T-helper 22 cell (primary cell): ENCODE measurements around the gene PDCL2.
"Not testable (repeated sequence)": the region's sequence is repeated elsewhere in the genome, so short reads cannot be mapped to it uniquely, and the experiment has no call there.

Experiments
- DNase-seq: peaks from one replicate; pipeline ENCODE4 v3.0.0-alpha.2; 2020; ENCODE audit warnings: low read depth

The PDCL2 gene, protein sequence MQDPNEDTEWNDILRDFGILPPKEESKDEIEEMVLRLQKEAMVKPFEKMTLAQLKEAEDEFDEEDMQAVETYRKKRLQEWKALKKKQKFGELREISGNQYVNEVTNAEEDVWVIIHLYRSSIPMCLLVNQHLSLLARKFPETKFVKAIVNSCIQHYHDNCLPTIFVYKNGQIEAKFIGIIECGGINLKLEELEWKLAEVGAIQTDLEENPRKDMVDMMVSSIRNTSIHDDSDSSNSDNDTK

GRCh38 chr4:55592014-55592413 is at the start of gene PDCL2:
PDCL2 (minus strand) TSS chr4:55592245; CDS start chr4:55592109, 136 bp downstream.
- no peak for DNase-seq

DNA sequence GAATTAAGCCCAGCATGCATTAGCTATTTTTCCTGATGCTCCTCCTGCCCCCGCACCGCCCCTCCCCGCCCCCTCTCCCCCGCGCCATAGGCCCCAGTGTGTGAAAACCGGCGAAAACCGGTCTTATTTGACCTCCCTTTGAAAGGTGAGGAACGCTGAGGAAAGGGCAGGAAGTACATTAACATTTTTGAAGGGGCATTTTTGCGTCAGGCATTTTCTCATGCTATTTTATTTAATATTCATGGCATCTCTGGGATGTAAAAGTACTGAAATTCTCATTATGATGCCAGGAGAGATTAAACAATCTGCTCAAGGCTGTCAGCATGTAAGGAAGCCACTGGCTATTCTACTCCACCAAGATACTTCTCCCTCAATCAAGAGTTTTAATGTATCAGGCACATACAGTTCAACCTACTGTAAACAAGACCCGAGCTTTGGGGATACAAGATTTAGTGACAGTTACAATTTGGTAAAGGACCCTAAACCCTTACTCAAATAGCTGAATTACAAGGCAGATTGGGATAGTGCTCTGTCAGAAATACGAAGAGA is 45.3 kb upstream of the PDCL2 start:
- no peak for DNase-seq

GRCh38 chr4:55636656-55636999 is 44.6 kb upstream of the PDCL2 start:
- no peak for DNase-seq

DNA sequence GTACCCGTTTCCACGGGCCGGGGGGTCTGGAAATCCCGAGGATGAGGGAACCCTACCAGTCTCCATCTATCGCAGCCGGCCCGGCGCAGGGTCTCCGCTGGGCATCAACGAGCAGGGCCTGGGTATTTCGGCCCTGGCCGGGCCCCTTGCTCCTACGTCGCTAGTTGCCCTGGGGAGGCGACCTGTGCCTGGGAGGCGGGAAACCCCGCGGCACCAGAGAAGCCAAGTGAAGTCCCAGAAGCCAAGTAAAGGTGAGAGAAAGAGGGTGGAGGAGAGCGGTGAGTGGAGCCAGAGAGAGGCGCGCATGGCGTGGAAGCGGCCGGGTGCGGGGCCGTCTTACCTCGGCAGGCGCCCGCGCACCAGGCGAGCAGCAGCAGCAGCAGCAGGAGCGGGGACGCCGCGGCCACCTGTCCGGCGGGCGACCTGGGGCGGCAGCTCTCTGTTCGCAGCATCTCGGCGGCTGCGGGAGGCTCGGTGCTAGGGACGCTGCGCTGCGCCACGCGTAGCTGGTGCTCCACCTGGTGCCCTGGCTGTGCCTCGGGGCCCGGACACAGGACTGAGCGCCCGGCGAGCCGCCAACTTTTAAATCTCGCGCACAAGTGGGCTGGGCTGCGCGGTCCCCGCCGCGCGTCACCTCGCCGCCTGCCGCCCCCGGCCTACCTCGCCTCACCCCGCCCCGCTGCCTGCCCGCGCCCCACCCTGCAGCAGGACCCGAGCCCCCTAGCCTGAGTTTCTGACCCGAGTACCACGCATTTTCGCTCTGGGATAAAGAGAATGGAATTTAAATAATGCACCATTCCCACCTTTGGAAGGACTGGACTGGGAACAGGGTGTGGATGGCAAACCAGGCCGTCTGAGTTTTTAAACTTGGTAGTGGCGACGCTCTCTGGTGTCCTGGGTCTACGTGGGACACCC is 44.0 kb upstream of the PDCL2 start, which contains the start of gene NMU:
NMU (minus strand) TSS at position 558 of the 915 bp plus-strand sequence; CDS start at position 452, 106 bp downstream.
- DNase-seq, result no peak

DNA sequence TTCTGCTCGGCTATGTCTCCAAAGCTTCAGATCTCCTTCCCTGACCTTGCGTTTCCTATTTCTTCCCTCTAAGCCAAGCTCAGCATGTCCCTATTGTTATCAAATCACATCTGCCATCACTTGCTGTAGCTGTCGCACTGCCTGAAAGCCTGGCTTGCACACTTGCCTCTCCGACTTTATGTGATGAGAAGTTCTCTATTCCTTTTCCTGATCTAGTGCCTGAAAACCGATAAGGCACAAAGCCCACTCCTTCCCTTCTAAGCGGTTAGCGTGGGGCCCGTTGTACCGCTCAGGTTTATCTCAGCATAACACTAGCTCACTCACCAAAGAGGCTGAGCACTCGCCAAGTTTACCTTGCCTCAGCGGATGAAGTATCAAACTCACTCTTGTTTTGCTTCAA is 43.2 kb upstream of the PDCL2 start:
- no peak for DNase-seq

DNA sequence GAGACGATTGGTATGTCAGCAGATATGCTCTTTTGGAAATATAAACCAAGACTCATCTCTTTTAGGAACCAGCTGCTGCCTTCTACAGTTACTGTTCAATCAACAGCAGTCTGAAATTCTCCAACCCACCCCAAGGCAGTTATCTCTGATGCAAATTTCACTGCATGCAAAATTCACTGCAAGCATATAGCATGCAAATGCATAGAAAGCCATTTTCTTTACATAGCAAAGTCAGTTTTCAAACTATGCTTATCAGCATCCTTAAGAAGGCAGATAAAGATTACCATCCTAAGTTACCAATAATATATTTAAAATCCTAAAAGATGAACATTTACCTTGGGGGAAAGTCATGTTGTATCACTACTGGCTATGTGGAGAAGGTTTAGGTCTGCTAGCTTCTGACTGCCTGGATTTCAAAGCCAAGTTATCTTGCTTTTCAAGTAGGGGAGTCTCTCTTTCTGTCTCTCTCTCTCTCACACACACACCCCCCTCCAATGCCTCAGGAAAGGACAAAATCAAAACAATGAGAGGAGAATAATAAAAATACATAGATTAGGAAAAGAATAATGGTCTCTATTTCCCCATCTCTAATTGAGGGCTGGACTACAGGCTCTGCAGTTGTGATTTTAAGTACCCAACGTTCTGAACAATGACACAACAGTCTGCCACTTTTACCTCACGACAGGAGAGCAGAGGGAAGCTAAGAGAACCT is 42.5 kb upstream of the PDCL2 start:
- DNase-seq, result no peak

DNA sequence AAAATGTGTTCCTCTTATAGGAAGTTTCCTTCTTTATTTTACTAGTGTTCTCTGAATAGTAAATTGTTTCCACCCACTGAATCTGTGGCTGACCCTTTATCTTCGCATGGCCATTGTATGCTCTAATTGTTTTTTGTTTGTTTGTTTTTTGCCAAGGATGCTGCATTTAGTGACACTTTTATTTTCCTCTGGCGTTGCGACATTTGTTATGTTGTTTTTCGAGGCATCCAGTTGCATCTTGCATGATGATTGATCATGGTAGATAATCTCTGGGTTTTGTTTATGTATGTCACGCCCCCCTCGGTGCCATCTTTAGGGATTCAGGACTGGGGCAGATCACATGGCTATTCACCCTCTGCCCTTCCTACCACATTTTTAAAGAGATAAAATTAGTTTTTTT is 41.9 kb upstream of the PDCL2 start:
- DNase-seq, result no peak

DNA sequence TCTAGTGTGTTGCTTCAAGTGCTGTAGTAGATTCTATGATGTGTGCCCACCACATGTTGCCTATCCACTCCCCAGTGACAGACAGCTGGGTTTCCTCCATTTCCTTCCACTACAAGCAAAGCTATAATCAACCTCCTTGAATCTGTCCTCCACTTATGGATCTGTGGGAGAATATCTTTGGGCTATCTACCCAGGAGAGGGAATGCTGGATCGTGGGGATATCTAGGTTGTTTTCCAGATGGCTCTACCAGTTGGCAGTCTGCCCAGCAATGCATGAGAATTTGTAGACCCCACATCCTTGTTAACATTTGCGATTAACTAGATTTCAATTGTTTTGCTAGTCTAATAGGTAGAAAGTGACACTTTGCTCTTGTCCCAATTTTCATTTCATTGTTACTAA is 33.8 kb upstream of the PDCL2 start:
- no peak for DNase-seq

- DNase-seq, result not testable (repeated sequence)
These were observed 32.0 kb upstream of the PDCL2 start for GRCh38 chr4:55624063-55624462.

DNA sequence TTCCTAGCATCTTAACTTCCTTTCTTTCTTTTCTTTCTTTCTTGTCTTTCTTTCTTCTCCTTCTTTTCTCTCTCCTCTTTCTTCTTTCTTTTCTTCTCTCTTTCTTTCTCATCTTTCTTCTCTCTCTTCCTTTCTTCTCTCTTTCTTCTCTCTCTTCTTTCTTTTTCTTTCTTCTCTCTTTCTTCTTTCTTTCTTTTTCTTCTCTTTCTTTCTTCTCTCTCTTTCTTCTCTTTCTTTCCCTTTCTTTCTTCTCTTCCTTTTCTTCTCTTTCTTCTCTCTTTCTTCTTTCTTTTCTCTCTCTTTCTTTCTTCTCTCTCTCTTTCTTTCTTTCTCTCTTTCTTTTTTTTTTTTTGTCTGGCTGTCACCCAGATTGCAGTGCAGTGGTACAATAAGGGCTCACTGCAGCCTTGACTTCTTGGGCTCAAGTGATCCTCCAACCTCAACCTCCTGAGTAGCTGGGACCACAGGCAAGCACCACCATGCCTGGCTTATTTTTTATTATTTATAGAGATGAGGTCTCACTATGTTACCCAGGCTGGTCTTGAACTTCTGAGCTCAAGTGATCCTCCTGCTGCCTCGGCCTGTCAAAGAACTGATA is 26.6 kb upstream of the PDCL2 start:
- DNase-seq, result no peak

DNA sequence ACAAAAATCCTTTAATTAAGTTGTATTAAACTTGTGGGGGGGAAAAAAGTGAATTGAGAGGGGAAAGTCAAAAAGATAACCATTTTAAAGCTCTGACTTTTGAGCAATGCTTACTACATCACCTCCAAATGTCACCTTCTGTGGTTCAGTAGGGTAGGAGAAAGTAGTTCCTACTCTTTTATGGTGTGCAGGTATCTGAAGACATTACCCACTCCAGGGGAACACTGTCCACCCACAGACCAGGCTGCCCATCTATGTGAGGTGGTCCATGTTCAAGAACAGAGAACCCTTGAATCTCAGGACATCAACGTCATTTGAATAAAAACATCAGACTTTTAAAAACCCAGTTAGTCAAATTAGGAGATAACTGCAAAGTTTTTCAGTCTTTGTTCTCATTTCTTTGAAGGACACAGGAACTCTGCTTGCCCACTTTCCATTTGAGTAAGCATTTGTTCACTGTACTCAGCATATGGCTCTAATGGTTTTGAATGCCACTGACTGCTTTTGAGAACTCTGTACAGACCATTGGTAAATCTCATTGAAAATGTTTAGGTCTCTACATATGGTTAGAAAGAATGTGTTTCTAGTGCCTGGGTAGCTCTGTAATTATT is 25.6 kb upstream of the PDCL2 start:
- no peak for DNase-seq

GRCh38 chr4:55615008-55615407 is 23.0 kb upstream of the PDCL2 start:
- DNase-seq, result no peak

GRCh38 chr4:55613621-55614020 is 21.6 kb upstream of the PDCL2 start:
- DNase-seq, result no peak

GRCh38 chr4:55612341-55612740 is 20.3 kb upstream of the PDCL2 start:
- no peak for DNase-seq

GRCh38 chr4:55611358-55612059 is 19.5 kb upstream of the PDCL2 start:
- no peak for DNase-seq

DNA sequence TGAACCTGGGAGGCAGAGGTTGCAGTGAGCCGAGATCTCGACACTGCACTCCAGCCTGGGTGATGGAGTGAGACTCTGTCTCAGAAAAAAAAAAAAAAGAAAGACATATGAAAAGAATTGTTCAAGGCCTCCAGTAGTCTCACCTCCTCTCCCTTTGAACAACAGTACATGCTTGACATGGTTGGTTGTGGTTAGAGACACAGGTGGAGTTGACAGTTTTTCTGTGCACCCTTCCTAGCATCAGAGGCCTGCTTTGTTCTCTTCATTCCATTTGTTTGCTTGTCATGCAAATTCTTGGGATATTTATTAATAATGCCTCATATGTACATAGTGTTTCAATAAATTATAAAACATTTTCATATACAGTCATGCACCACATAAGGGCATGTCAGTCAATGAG is 18.3 kb upstream of the PDCL2 start:
- no peak for DNase-seq

GRCh38 chr4:55609393-55609866 is 17.4 kb upstream of the PDCL2 start:
- no peak for DNase-seq

- no peak for DNase-seq
These were observed 16.5 kb upstream of the PDCL2 start for GRCh38 chr4:55608591-55608990.

- DNase-seq, result no peak
These were observed 13.0 kb upstream of the PDCL2 start for GRCh38 chr4:55604996-55605395.

GRCh38 chr4:55600640-55601039 is 8.6 kb upstream of the PDCL2 start:
- DNase-seq, result no peak

DNA sequence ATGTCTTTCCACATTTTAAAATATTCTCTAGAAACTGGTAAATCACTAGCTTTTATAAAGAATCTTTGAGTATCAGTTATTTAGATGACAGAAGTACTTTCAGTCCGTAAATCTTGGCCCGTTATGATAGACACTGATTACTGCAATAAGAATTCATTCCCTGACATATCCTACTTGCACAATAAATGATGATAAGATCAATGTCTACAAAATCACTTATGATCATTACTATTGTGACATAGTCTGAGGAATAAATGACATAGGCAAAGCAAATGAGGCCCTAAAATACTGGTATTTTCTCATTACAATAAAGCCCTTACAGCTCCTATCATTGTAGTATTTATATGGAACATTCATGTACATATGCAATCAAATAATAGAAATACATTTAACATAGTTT is 6.6 kb upstream of the PDCL2 start:
- DNase-seq, result no peak
